ENCODE measurements around the gene PRKG1.

PRKG1 gene

DNA sequence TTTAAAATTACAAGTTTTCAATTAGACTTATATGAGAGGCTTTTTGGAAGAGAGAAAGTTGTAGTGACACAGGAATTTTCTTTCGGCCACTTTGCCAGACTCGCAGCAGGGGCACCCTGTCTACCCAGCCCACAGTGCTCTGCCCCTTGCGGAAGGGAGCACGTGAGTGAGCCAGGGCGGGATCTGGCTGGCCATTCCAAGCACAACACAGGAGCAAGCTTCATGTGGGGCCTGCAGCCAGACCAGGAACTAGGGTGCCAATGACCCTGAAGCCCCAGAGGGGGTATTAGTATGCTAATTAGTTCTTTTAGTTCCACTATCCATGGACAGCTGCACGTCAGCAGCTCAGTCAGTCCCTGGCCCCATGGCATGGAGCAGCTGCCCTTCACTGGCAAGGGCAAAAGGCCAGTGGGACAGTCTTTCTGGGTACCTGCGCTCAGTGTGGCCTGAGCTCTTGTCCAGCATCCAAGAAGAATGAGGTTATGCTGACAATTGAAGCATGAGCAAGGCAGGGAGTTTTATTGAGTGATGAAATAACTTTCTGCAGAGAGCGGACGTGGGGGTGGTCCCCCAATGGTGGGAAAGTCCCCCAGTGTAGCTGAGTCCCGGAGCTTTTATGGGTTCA, 876.2 kb downstream of the PRKG1 start:
- no peak for DNase-seq (ENCODE audit: low read depth in 1 of 2, low spot score in 1 of 2)
- Histone ChIP-seq H3K27me3 (ENCODE audit: insufficient read depth, poor library complexity, severe bottlenecking) (no peaks in the 10 kb centered on the region), H3K4me3 (replicated peaks; ENCODE audit: insufficient read depth, low read length) (no peak overlapping the region), H3K27ac (replicated peaks) (no peak overlapping the region)
- no peak for TF ChIP-seq GABPA (IDR thresholded peaks at IDR 0.05; ENCODE audit: low read depth)
- no peak for TF ChIP-seq POLR2AphosphoS5 (IDR thresholded peaks at IDR 0.05; ENCODE audit: low read depth)
- TF ChIP-seq, protein P1, sequence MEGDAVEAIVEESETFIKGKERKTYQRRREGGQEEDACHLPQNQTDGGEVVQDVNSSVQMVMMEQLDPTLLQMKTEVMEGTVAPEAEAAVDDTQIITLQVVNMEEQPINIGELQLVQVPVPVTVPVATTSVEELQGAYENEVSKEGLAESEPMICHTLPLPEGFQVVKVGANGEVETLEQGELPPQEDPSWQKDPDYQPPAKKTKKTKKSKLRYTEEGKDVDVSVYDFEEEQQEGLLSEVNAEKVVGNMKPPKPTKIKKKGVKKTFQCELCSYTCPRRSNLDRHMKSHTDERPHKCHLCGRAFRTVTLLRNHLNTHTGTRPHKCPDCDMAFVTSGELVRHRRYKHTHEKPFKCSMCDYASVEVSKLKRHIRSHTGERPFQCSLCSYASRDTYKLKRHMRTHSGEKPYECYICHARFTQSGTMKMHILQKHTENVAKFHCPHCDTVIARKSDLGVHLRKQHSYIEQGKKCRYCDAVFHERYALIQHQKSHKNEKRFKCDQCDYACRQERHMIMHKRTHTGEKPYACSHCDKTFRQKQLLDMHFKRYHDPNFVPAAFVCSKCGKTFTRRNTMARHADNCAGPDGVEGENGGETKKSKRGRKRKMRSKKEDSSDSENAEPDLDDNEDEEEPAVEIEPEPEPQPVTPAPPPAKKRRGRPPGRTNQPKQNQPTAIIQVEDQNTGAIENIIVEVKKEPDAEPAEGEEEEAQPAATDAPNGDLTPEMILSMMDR (IDR thresholded peaks at IDR 0.05; ENCODE audit: insufficient read depth, low read length), result no peak
- TF ChIP-seq SPI1 (IDR thresholded peaks at IDR 0.05; ENCODE audit: borderline replicate concordance, low read depth), result no peak
- TF ChIP-seq, protein P2, sequence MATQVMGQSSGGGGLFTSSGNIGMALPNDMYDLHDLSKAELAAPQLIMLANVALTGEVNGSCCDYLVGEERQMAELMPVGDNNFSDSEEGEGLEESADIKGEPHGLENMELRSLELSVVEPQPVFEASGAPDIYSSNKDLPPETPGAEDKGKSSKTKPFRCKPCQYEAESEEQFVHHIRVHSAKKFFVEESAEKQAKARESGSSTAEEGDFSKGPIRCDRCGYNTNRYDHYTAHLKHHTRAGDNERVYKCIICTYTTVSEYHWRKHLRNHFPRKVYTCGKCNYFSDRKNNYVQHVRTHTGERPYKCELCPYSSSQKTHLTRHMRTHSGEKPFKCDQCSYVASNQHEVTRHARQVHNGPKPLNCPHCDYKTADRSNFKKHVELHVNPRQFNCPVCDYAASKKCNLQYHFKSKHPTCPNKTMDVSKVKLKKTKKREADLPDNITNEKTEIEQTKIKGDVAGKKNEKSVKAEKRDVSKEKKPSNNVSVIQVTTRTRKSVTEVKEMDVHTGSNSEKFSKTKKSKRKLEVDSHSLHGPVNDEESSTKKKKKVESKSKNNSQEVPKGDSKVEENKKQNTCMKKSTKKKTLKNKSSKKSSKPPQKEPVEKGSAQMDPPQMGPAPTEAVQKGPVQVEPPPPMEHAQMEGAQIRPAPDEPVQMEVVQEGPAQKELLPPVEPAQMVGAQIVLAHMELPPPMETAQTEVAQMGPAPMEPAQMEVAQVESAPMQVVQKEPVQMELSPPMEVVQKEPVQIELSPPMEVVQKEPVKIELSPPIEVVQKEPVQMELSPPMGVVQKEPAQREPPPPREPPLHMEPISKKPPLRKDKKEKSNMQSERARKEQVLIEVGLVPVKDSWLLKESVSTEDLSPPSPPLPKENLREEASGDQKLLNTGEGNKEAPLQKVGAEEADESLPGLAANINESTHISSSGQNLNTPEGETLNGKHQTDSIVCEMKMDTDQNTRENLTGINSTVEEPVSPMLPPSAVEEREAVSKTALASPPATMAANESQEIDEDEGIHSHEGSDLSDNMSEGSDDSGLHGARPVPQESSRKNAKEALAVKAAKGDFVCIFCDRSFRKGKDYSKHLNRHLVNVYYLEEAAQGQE (IDR thresholded peaks at IDR 0.05; ENCODE audit: insufficient replicate concordance, low read depth), result no peak

DNA sequence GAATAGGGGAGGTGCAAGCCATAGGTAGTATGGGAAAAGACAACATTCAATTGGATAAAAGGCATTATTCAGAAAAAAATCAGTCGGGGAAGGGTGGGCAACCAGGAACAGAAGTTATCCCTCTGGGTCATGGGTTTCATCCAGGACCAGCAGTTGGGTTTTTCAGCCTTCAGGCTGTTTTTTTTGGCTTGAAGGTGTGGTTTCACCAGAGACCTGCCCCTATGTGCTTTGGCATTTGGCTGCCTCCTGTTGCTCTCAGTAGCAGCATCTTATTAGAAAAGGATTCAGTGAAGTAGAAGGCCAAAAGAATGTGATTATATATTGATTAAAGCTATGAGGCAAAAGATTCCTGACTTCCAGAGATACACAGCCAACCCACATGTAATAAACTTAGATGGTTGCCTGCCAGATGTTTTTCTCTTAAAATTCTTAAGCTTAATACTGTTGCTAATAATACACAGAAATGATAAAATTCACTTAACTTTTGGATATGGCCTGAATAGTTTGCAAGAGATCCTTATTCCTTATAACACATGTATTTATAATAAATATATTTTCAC, 876.8 kb downstream of the PRKG1 start:
- no peaks in the 10 kb centered on the region for H3K27me3 ChIP-seq (ENCODE audit: insufficient read depth, poor library complexity, severe bottlenecking)
- H3K4me3 ChIP-seq (replicated peaks; ENCODE audit: insufficient read depth, low read length), result no peak overlapping the region
- DNase-seq (ENCODE audit: low read depth in 1 of 2, low spot score in 1 of 2), result no peak
- TF ChIP-seq, protein P1 (IDR thresholded peaks at IDR 0.05; ENCODE audit: insufficient read depth, low read length), result no peak
- TF ChIP-seq GABPA (IDR thresholded peaks at IDR 0.05; ENCODE audit: low read depth) (no peak), POLR2AphosphoS5 (IDR thresholded peaks at IDR 0.05; ENCODE audit: low read depth) (no peak), SPI1 (IDR thresholded peaks at IDR 0.05; ENCODE audit: borderline replicate concordance, low read depth) (no peak)
- TF ChIP-seq, protein P2 (IDR thresholded peaks at IDR 0.05; ENCODE audit: insufficient replicate concordance, low read depth), result no peak
- H3K27ac ChIP-seq (replicated peaks), result no peak overlapping the region

DNA sequence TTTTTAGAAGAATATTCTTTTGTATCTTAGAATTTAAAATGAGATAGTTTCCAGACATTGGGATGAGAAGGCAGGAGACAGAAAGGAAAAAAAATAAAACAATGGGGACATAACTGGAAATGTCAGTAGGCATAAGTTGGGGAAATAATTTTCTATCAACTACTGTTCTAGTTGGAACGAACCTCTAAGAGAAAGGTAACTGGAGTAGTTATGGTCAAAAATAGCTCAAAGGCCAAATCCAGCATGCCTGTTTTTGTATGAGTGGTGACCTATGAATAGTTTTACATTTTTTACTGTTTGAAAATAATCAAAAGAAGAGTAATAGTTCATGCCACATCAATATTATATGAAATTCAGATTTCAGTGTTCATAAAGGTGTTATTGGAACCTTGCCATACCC, 877.3 kb downstream of the PRKG1 start:
- DNase-seq (ENCODE audit: low read depth in 1 of 2, low spot score in 1 of 2), result no peak
- H3K27me3 ChIP-seq (ENCODE audit: insufficient read depth, poor library complexity, severe bottlenecking), result no peaks in the 10 kb centered on the region
- H3K27ac ChIP-seq (replicated peaks), result no peak overlapping the region
- no peak overlapping the region for H3K4me3 ChIP-seq (replicated peaks; ENCODE audit: insufficient read depth, low read length)
- TF ChIP-seq, protein P1 (IDR thresholded peaks at IDR 0.05; ENCODE audit: insufficient read depth, low read length), result no peak
- TF ChIP-seq POLR2AphosphoS5 (IDR thresholded peaks at IDR 0.05; ENCODE audit: low read depth), result no peak
- TF ChIP-seq, protein P2 (IDR thresholded peaks at IDR 0.05; ENCODE audit: insufficient replicate concordance, low read depth), result no peak
- TF ChIP-seq GABPA (IDR thresholded peaks at IDR 0.05; ENCODE audit: low read depth), result no peak
- TF ChIP-seq SPI1 (IDR thresholded peaks at IDR 0.05; ENCODE audit: borderline replicate concordance, low read depth), result no peak

Measured in HL-60 (cell line).